HCT116 (cell line): ENCODE results near the gene IFIT3. TPM values are rescaled to one million over a fixed set of nuclear protein-coding genes. Genes with fewer than 3 reads are reported as not detected.

ENCODE experiments used
- ATAC-seq: fragments of 200-7000 bp; cut with Tn5 transposase; 2 replicates; pipeline ENCODE4 v1.9.1; 2020; ENCODE audit warnings: mild to moderate bottlenecking, moderate library complexity
- BruUV-seq: library from RNA; stranded (reverse); fragments of 400-500 nt; replicated peaks from 2 replicates; lab custom pipeline; 2021; lab: Mats Ljungman, UMichigan
- CTCF ChIA-PET: fragments of 300-600 bp; sonication (Branson Sonifier 250); formaldehyde crosslinking; loops from one replicate; lab custom pipeline; 2021; ENCODE audit warnings: antibody characterized with exemption; lab: Charles Lee
- POLR2A ChIA-PET: fragments of 300-600, 350-600 bp; sonication (Branson Sonifier 250); formaldehyde crosslinking; loops from one replicate; lab custom pipeline; 2021; ENCODE audit warnings: antibody characterized with exemption; lab: Charles Lee
- RAD21 ChIA-PET, 2 experiments: fragments of 300-600 bp; sonication (Branson Sonifier 250); formaldehyde crosslinking; loops; one replicate each; lab custom pipeline; 2023; ENCODE audit warnings: low total read pairs in 2 of 2; ENCODE audit not compliant: uncharacterized antibody in 2 of 2, unreplicated experiment in 2 of 2, low non-redundant PET in 1 of 2; lab: Charles Lee
- DNase-seq: peaks from one replicate; pipeline ENCODE4 v3.0.0-alpha.2; 2010; ENCODE audit warnings: low read depth, low spot score
- H2AFZ ChIP-seq: fragments of 200-600 bp; shearing (Covaris generic), sonication (generic); 2 replicates; pipeline ENCODE4 v1.6.1; 2017; ENCODE audit warnings: low read depth, mixed run types, mixed read lengths, antibody characterized with exemption, low read length; ENCODE audit not compliant: poor library complexity, severe bottlenecking
- H3K27ac ChIP-seq: 2 replicates; pipeline ENCODE4 v1.5.1; 2012; ENCODE audit warnings: low read depth, low read length
- H3K27me3 ChIP-seq: fragments of 200-600 bp; sonication (generic); 2 replicates; pipeline ENCODE4 v1.6.1; 2016; ENCODE audit warnings: mixed run types, low read length, mixed read lengths; ENCODE audit not compliant: insufficient read depth
- H3K36me3 ChIP-seq, 2 experiments: fragments of 200-500 bp in 1 of 2; fragments of 200-600 bp in 1 of 2; sonication (Bioruptor generic) in 1 of 2; sonication (generic) in 1 of 2; 2 replicates each; pipeline versions ENCODE4 v1.5.1 to v1.6.1; 2014 to 2016; ENCODE audit warnings: low read length in 2 of 2, inconsistent platforms in 1 of 2, mixed read lengths in 1 of 2, mixed run types in 1 of 2; ENCODE audit not compliant: insufficient read depth in 2 of 2, control insufficient read depth in 1 of 2
- H3K4me1 ChIP-seq, 2 experiments: fragments of 200-600 bp in 1 of 2; sonication (generic) in 1 of 2; 2 replicates each; pipeline versions ENCODE4 v1.5.1 to v1.6.1; 2012 to 2017; ENCODE audit warnings: low read length in 2 of 2, inconsistent platforms in 1 of 2, mild to moderate bottlenecking in 1 of 2, mixed read lengths in 1 of 2, mixed run types in 1 of 2, moderate library complexity in 1 of 2; ENCODE audit not compliant: insufficient read depth in 2 of 2, control insufficient read depth in 1 of 2
- H3K4me2 ChIP-seq: fragments of 200-600 bp; sonication (generic); 2 replicates; pipeline ENCODE4 v1.6.1; 2017; ENCODE audit warnings: mixed run types, low read length, mixed read lengths
- H3K4me3 ChIP-seq, 2 experiments: fragments of 200-600 bp in 1 of 2; sonication (generic) in 1 of 2; replicated peaks in 1 of 2; 2 replicates each; pipeline ENCODE4 v1.5.1; 2011 to 2016; ENCODE audit warnings: low read length in 2 of 2, control low read depth in 1 of 2, low read depth in 1 of 2, mild to moderate bottlenecking in 1 of 2, mixed read lengths in 1 of 2, mixed run types in 1 of 2
- H3K79me2 ChIP-seq: fragments of 200-600 bp; sonication (generic); 2 replicates; pipeline ENCODE4 v1.6.1; 2017; ENCODE audit warnings: mild to moderate bottlenecking, mixed run types, low read length, moderate library complexity, mixed read lengths; ENCODE audit not compliant: insufficient read depth
- H3K9ac ChIP-seq: fragments of 200-600 bp; sonication (generic); 2 replicates; pipeline ENCODE4 v1.6.1; 2016; ENCODE audit warnings: low read length, mixed read lengths
- H3K9me2 ChIP-seq: fragments of 200-600 bp; sonication (generic), shearing (Covaris generic); 2 replicates; pipeline ENCODE4 v1.6.1; 2017; ENCODE audit warnings: mixed run types, mild to moderate bottlenecking, moderate library complexity; ENCODE audit not compliant: insufficient read depth
- H3K9me3 ChIP-seq, 2 experiments: fragments of 200-500 bp in 1 of 2; fragments of 200-600 bp in 1 of 2; sonication (Bioruptor generic) in 1 of 2; sonication (generic) in 1 of 2; 2 replicates each; pipeline ENCODE4 v1.6.1; 2014 to 2017; ENCODE audit warnings: low read length in 2 of 2, mixed read lengths in 2 of 2, inconsistent platforms in 1 of 2, low read depth in 1 of 2, mild to moderate bottlenecking in 1 of 2, mixed run types in 1 of 2, moderate library complexity in 1 of 2; ENCODE audit not compliant: control insufficient read depth in 1 of 2, insufficient read depth in 1 of 2
- H4K20me1 ChIP-seq: fragments of 200-600 bp; sonication (generic), shearing (Covaris generic); 2 replicates; pipeline ENCODE4 v1.6.1; 2017; ENCODE audit warnings: mixed run types, mild to moderate bottlenecking, moderate library complexity; ENCODE audit not compliant: insufficient read depth
- RAD21 ChIP-seq: IDR thresholded peaks from 2 replicates; pipeline ENCODE4 v1.6.1; 2012; ENCODE audit warnings: low read depth, mild to moderate bottlenecking
- SP1 ChIP-seq: IDR thresholded peaks from 2 replicates; pipeline ENCODE4 v1.6.1; 2012; ENCODE audit warnings: low read depth
- YY1 ChIP-seq: IDR thresholded peaks from 2 replicates; pipeline ENCODE4 v1.6.1; 2011; ENCODE audit warnings: low read length, low read depth, moderate library complexity, mild to moderate bottlenecking; ENCODE audit not compliant: insufficient replicate concordance; ENCODE audit errors: extremely low read depth
- ZFX ChIP-seq: fragments of 450-650 bp; IDR thresholded peaks from 2 replicates; pipeline ENCODE4 v1.6.1; 2017
- intact Hi-C: fragments of 100-400 bp; cut with micrococcal nuclease; formaldehyde crosslinking; loops from 2 replicates; pipeline ENCODE4 v1.10.0; 2022
- total RNA-seq: library from RNA; stranded (reverse); gene quantifications from one replicate; pipeline ENCODE4 v1.2.1, GENCODE V29; 2021; ENCODE audit not compliant: unreplicated experiment

Gene IFIT3
- total RNA-seq, 1 experiment from 2014 or later = 1.1 TPM

GRCh38 chr10:89357975-89358374 is 30.2 kb downstream of the IFIT3 start:
- Histone ChIP-seq H3K4me2 (no peak overlapping the region), H3K4me3 (no peak overlapping the region), H3K9me3 (no peaks in the 10 kb centered on the region), H3K9ac (no peak overlapping the region), H3K4me1 (peaks cover 0 to 2% of the 10 kb centered on the region in 2 experiments; a peak in 2 of 4 replicates), H2AFZ (no peak overlapping the region), H3K36me3 (no peaks in the 10 kb centered on the region), H3K79me2 (no peaks in the 10 kb centered on the region), H3K27me3 (no peaks in the 10 kb centered on the region), H4K20me1 (no peaks in the 10 kb centered on the region), H3K9me2 (no peaks in the 10 kb centered on the region), H3K27ac (no peak overlapping the region)
- ATAC-seq = no peak
- no TSS peak for BruUV-seq
- ChIA-PET POLR2A (no interaction called here), RAD21 (no interaction called here), CTCF (no interaction called here)
- DNase-seq = no peak
- TF ChIP-seq SP1 (no peak), YY1 (no peak), ZFX (no peak), RAD21 (no peak)
- intact Hi-C loops = no loop called here

- H3K4me1 ChIP-seq = no peaks in the 10 kb centered on the region
- no peak for TF ChIP-seq RAD21
- no peak for DNase-seq
- H3K4me2 ChIP-seq = no peak overlapping the region
- no TSS peak for BruUV-seq
- H3K79me2 ChIP-seq = no peaks in the 10 kb centered on the region
- H4K20me1 ChIP-seq = no peaks in the 10 kb centered on the region
- ChIA-PET POLR2A (no interaction called here), RAD21 (no interaction called here), CTCF (no interaction called here)
- no peaks in the 10 kb centered on the region for H3K27me3 ChIP-seq
- no peak overlapping the region for H3K9ac ChIP-seq
- no peaks in the 10 kb centered on the region for H3K9me2 ChIP-seq
- H3K4me3 ChIP-seq = no peak overlapping the region
- H3K36me3 ChIP-seq = no peaks in the 10 kb centered on the region
- no peak for ATAC-seq
- no peak overlapping the region for H3K27ac ChIP-seq
- H2AFZ ChIP-seq = no peak overlapping the region
- intact Hi-C loops = no loop called here
- no peaks in the 10 kb centered on the region for H3K9me3 ChIP-seq
These were observed 32.4 kb downstream of the IFIT3 start for GRCh38 chr10:89360157-89360556.
